Esophagus squamous epithelium (tissue), 5 donors: Measurements from ENCODE around the gene HSPB9. TPM values are rescaled to one million over a fixed set of nuclear protein-coding genes. Genes with fewer than 3 reads are reported as not detected.

ENCODE experiments used
- DNase-seq: peaks from one replicate; lab custom pipeline; 2025; lab: John Stamatoyannopoulos, UW
- H3K27ac ChIP-seq, 4 donors: fragments of 200-600 bp; sonication (generic); one replicate each; pipeline ENCODE4 v1.5.1; 2016 to 2019; ENCODE audit warnings: mild to moderate bottlenecking in 1 of 4
- H3K27me3 ChIP-seq, 4 donors: fragments of 200-600 bp; sonication (generic); 1 replicate in 3 of 4; 2 replicates in 1 of 4; pipeline versions ENCODE4 v1.5.1 to v1.6.0; 2017 to 2021; ENCODE audit warnings: antibody characterized with exemption in 1 of 4
- H3K36me3 ChIP-seq, 3 donors: fragments of 200-600 bp; sonication (generic); one replicate each; pipeline ENCODE4 v1.5.1; 2016 to 2019
- H3K4me1 ChIP-seq, 3 donors: fragments of 200-600 bp; sonication (generic); one replicate each; pipeline ENCODE4 v1.5.1; 2017 to 2019
- H3K4me3 ChIP-seq, 4 donors: fragments of 200-600 bp; sonication (generic); 1 replicate in 3 of 4; 2 replicates in 1 of 4; pipeline ENCODE4 v1.5.1; 2016 to 2019; ENCODE audit warnings: mild to moderate bottlenecking in 2 of 4, moderate library complexity in 1 of 4
- H3K9me3 ChIP-seq, 3 donors: fragments of 200-600 bp; sonication (generic); one replicate each; pipeline ENCODE4 v1.5.1; 2016 to 2019
- CTCF ChIP-seq, 6 experiments: fragments of 450-650 bp in 4 of 6; fragments of 200-600 bp in 2 of 6; sonication (generic) in 2 of 6; IDR thresholded peaks; one replicate each; pipeline ENCODE4 v1.5.1; 2016 to 2019; ENCODE audit warnings: antibody characterized with exemption in 6 of 6, mild to moderate bottlenecking in 4 of 6, moderate library complexity in 4 of 6
- POLR2A ChIP-seq, 4 donors: fragments of 450-650 bp; IDR thresholded peaks; one replicate each; pipeline ENCODE4 v1.6.1; 2017; ENCODE audit warnings: antibody characterized with exemption in 4 of 4, mild to moderate bottlenecking in 4 of 4, moderate library complexity in 3 of 4
- WGBS, 2 donors: methylation state at CpG; one replicate each; pipeline ENCODE4 v1.1.5; 2018; 5-methylcytosine and 5-hydroxymethylcytosine counted together
- intact Hi-C: fragments of 100-400 bp; cut with DNase I; formaldehyde crosslinking; loops from one replicate; pipeline ENCODE4 v1.15.0; 2022
- total RNA-seq, 4 donors: library from RNA; depleted of rRNA; stranded (reverse); fragments of >200 nt; gene quantifications; one replicate each; pipeline ENCODE4 v1.1.0, GENCODE V29; 2016
- donor health status: DM: yes; HTN: yes; CAD: no.

The HSPB9 gene
- total RNA-seq, 4 donors from 2014 or later: not detected

- 81 to 83% methylated on average over 11 to 12 of the region's 12 CpGs for WGBS, 2 donors
- no peak for TF ChIP-seq CTCF (IDR thresholded peaks at IDR 0.05)
- no peak for TF ChIP-seq POLR2A (IDR thresholded peaks at IDR 0.05)
- H3K9me3 ChIP-seq: no peaks in the 10 kb centered on the region
- no peak overlapping the region for H3K27ac ChIP-seq
- peaks cover 30 to 62% (median 42%) of the 10 kb centered on the region in 3 donors for H3K36me3 ChIP-seq
- intact Hi-C loops: no loop called here
- peaks cover 22 to 46% (median 22%) of the 10 kb centered on the region in 3 donors for H3K4me1 ChIP-seq
- DNase-seq: no peak
- H3K27me3 ChIP-seq: no peaks in the 10 kb centered on the region
- H3K4me3 ChIP-seq: no peak overlapping the region
Observed at GRCh38 chr17:42125565-42125964, 3.0 kb downstream of the HSPB9 start.

GRCh38 chr17:42126836-42127235, 4.2 kb downstream of the HSPB9 start:
- intact Hi-C loops: no loop called here

DNA sequence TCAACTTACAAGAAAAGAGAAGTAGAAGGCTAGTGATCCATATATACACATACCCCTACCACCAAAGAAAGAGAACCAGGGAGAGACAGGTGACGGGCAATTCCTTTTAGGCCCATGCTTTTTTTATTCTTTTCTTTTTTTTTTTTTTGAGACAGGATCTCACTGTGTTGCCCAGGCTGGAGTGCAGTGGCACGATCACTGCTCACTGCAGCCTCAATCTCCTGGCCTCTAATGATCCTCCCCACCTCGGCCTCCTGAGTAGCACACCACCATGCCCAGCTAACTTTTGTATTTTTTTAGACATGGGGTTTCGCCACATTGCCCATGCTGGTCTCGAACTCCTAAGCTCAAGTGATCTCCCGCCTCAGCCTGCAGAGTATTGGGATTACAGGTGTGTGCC, 4.8 kb downstream of the HSPB9 start:
- H3K27me3 ChIP-seq: no peaks in the 10 kb centered on the region
- no peak overlapping the region for H3K4me3 ChIP-seq
- no peak overlapping the region for H3K27ac ChIP-seq
- H3K9me3 ChIP-seq: no peaks in the 10 kb centered on the region
- TF ChIP-seq POLR2A (IDR thresholded peaks at IDR 0.05) (no peak), CTCF (IDR thresholded peaks at IDR 0.05) (no peak)
- no peak for DNase-seq
- intact Hi-C loops: no loop called here
- 82 to 92% methylated on average over 6 of the region's 6 CpGs for WGBS, 2 donors
- peaks cover 12 to 46% (median 22%) of the 10 kb centered on the region in 3 donors for H3K4me1 ChIP-seq
- peaks cover 30 to 68% (median 42%) of the 10 kb centered on the region in 3 donors for H3K36me3 ChIP-seq

More at GRCh38 chr17:42126836-42127235, 4.2 kb downstream of the HSPB9 start:
- TF ChIP-seq POLR2A (IDR thresholded peaks at IDR 0.05) (no peak), CTCF (IDR thresholded peaks at IDR 0.05) (no peak)
- 72 to 80% methylated on average over 3 of the region's 3 CpGs for WGBS, 2 donors
- Histone ChIP-seq H3K36me3 (peaks cover 30 to 68% (median 42%) of the 10 kb centered on the region in 3 donors), H3K27ac (no peak overlapping the region), H3K4me1 (peaks cover 15 to 46% (median 26%) of the 10 kb centered on the region in 3 donors), H3K4me3 (no peak overlapping the region), H3K27me3 (no peaks in the 10 kb centered on the region), H3K9me3 (no peaks in the 10 kb centered on the region)
- DNase-seq: no peak

GRCh38 chr17:42129109-42129837, 6.7 kb downstream of the HSPB9 start:
- Histone ChIP-seq H3K4me3 (no peak overlapping the region), H3K27ac (peak overlapping the region; percentile 35 to 82 (median 60)), H3K36me3 (peaks cover 30 to 68% (median 42%) of the 10 kb centered on the region in 3 donors), H3K9me3 (no peaks in the 10 kb centered on the region), H3K27me3 (no peaks in the 10 kb centered on the region), H3K4me1 (peaks cover 25 to 56% (median 32%) of the 10 kb centered on the region in 3 donors)
- no peak for DNase-seq
- 100% methylated on average over 1 of the region's 8 CpGs; no CpG with 5 or more reads in 1 of the 2 donors for WGBS, 2 donors
- intact Hi-C loops: no loop called here
- TF ChIP-seq POLR2A (IDR thresholded peaks at IDR 0.05): no peak
- TF ChIP-seq CTCF (IDR thresholded peaks at IDR 0.05): no peak

GRCh38 chr17:42130310-42130936, 7.8 kb downstream of the HSPB9 start:
- Histone ChIP-seq H3K36me3 (peaks cover 30 to 63% (median 38%) of the 10 kb centered on the region in 3 donors), H3K27ac (peak overlapping the region; percentile 35 to 82 (median 60)), H3K4me3 (no peak overlapping the region), H3K9me3 (no peaks in the 10 kb centered on the region), H3K27me3 (no peaks in the 10 kb centered on the region), H3K4me1 (peaks cover 25 to 68% (median 40%) of the 10 kb centered on the region in 3 donors)
- intact Hi-C loops: no loop called here
- WGBS, 2 donors: 83 to 86% methylated on average over 6 to 9 of the region's 16 CpGs
- DNase-seq: no peak
- TF ChIP-seq POLR2A (IDR thresholded peaks at IDR 0.05) (no peak), CTCF (IDR thresholded peaks at IDR 0.05) (no peak)
